ENCODE measurements around the gene PNPLA5.

Gene PNPLA5

GRCh38 chr22:43854786-43855271 lies 37.0 kb downstream of the PNPLA5 start:
- H3K27me3 ChIP-seq (replicated peaks): no peaks in the 10 kb centered on the region
- no peaks in the 10 kb centered on the region for H3K36me3 ChIP-seq (replicated peaks)
- DNase-seq: no peak
- no peak for TF ChIP-seq CTCF (IDR thresholded peaks at IDR 0.05; ENCODE audit: low read depth, low read length, missing control alignments)
- in situ Hi-C loops (cut with HindIII; ENCODE audit: low pct_ligation_motif_present, low sequenced_read_pairs): no loop called here
- no peak overlapping the region for H3K27ac ChIP-seq
- H3K4me3 ChIP-seq (ENCODE audit: low read depth, low read length): no peak overlapping the region

- no peak overlapping the region for H3K27ac ChIP-seq
- no peaks in the 10 kb centered on the region for H3K36me3 ChIP-seq (replicated peaks)
- H3K27me3 ChIP-seq (replicated peaks): no peaks in the 10 kb centered on the region
- in situ Hi-C loops (cut with HindIII; ENCODE audit: low pct_ligation_motif_present, low sequenced_read_pairs): no loop called here
- no peak overlapping the region for H3K4me3 ChIP-seq (ENCODE audit: low read depth, low read length)
- no peak for DNase-seq
- TF ChIP-seq CTCF (IDR thresholded peaks at IDR 0.05; ENCODE audit: low read depth, low read length, missing control alignments): no peak
These were observed 37.6 kb downstream of the PNPLA5 start for GRCh38 chr22:43854121-43854785.

GRCh38 chr22:43853328-43853931 lies 38.4 kb downstream of the PNPLA5 start:
- TF ChIP-seq CTCF (IDR thresholded peaks at IDR 0.05; ENCODE audit: low read depth, low read length, missing control alignments): no peak
- Histone ChIP-seq H3K36me3 (replicated peaks) (no peaks in the 10 kb centered on the region), H3K27ac (no peak overlapping the region), H3K27me3 (replicated peaks) (no peaks in the 10 kb centered on the region), H3K4me3 (ENCODE audit: low read depth, low read length) (no peak overlapping the region)
- in situ Hi-C loops (cut with HindIII; ENCODE audit: low pct_ligation_motif_present, low sequenced_read_pairs): no loop called here
- DNase-seq: no peak

- in situ Hi-C loops (cut with HindIII; ENCODE audit: low pct_ligation_motif_present, low sequenced_read_pairs): no loop called here
- Histone ChIP-seq H3K27me3 (replicated peaks) (no peaks in the 10 kb centered on the region), H3K36me3 (replicated peaks) (no peaks in the 10 kb centered on the region), H3K27ac (no peak overlapping the region), H3K4me3 (ENCODE audit: low read depth, low read length) (no peak overlapping the region)
- no peak for TF ChIP-seq CTCF (IDR thresholded peaks at IDR 0.05; ENCODE audit: low read depth, low read length, missing control alignments)
- DNase-seq: no peak
These were observed 39.1 kb downstream of the PNPLA5 start for GRCh38 chr22:43852573-43853327.

- no peaks in the 10 kb centered on the region for H3K27me3 ChIP-seq (replicated peaks)
- H3K4me3 ChIP-seq (ENCODE audit: low read depth, low read length): no peak overlapping the region
- H3K36me3 ChIP-seq (replicated peaks): no peaks in the 10 kb centered on the region
- DNase-seq: no peak
- no peak overlapping the region for H3K27ac ChIP-seq
- no peak for TF ChIP-seq CTCF (IDR thresholded peaks at IDR 0.05; ENCODE audit: low read depth, low read length, missing control alignments)
- in situ Hi-C loops (cut with HindIII; ENCODE audit: low pct_ligation_motif_present, low sequenced_read_pairs): no loop called here
These were observed 39.9 kb downstream of the PNPLA5 start for GRCh38 chr22:43851979-43852307.

Data from brain microvascular endothelial cell (primary cell).